Activated CD4-positive, alpha-beta T cell treated with anti-CD3 and anti-CD28 coated beads for 24 hours (primary cell): ENCODE results near the gene ICA1.
"Not testable (repeated sequence)": the region's sequence is repeated elsewhere in the genome, so short reads cannot be mapped to it uniquely, and the experiment has no call there.

ENCODE experiments used
- DNase-seq, 2 donors: peaks; one replicate each; pipeline ENCODE4 v3.0.0-alpha.2; 2020; ENCODE audit warnings: low read depth in 2 of 2

ICA1 gene

DNA sequence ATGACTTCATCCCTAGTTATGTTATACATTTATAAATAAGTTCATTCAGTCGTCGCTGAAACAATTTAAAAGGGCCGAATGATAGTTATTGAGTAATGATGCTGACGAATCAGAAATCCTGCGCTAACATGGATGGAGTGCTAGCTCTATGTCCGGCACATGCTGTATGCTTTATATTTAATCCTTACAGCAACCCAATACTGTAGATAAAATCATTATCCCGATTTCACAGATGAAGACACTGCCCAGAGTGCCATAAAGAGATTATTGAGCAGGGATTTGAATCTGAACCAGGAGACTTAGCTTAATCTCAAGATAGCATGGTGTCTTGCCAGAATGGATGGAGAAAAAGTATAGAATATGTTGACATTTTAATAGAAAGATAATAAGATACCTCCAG, 1.1 kb upstream of the ICA1 start:
- no peak for DNase-seq

- peak in 1 of 2 donors; percentile 17 for DNase-seq
These were observed 884 bp downstream of the ICA1 start for GRCh38 chr7:8260871-8261694.

DNA sequence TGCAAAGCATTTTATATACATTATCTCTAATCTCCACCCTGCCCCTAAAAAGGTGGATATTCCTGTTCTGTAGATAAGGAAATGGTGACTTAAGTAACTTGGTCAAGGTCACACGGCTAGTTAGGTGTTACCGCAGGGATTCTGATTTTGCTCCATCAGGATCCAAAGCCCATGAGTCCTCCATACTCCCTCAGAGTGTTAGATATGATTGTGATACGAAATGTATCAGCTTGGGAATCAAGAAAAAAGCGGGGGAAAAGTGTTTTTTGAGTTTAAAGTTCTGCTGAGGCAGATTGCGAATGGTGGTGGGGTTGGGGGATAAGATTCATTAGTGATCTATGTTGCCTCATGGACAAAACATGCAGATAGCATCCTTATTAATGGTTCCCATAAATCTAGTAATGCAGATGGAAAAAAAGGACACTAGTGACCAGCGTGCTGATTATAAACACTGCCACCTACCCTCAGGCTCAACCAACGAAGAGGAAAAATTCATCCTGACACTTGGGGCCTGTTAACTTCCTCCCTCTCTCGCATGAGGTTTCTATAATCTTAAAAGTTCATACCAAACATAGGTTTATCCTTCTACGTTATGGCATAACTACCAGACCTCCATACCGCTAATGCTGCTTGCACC, 2.3 kb downstream of the ICA1 start:
- DNase-seq = no peak

- DNase-seq = no peak
These were observed 3.2 kb downstream of the ICA1 start for GRCh38 chr7:8258734-8259133.

- DNase-seq = no peak
These were observed 3.8 kb downstream of the ICA1 start for GRCh38 chr7:8258166-8258565.

GRCh38 chr7:8255680-8256655, 6.0 kb downstream of the ICA1 start:
- DNase-seq = no peak

GRCh38 chr7:8254667-8255066, 7.3 kb downstream of the ICA1 start:
- no peak for DNase-seq

DNA sequence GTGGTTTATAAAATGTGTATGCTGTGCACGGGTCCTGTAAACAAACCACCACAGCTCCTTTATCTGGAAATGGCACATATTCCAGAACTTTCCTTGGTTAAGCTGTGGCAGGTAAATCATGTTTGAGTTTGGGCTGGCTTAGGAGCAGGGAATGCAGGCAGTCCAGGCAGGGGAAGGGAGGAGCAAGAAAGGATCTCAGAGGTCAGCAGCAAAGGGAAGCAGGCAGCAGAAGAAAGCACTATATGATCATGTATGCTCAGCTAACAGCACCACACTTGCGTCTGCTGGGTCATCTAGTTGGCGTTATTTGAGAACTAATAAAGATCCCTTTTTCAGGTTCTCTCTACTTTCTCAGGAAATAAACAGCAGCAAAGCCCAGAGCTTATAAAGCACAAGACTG, 7.8 kb downstream of the ICA1 start:
- DNase-seq = no peak

DNA sequence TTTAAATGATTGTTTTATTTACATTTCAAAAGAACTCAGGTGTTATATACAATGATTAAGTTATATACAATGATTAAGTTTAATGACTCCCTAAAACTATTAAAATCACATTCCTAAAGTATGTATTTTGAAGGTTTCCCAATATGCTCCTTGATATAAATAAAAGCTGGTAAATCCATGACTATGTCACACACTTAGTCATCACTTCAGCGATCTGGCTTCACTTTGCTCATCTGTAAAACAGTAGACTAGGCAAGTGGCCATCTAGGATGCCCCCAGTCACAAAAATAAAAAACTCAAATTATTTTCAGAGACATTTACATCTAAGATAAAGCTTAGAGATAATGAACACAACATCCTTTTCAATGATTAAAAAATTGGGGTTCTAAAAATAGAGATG, 10.8 kb downstream of the ICA1 start:
- no peak for DNase-seq

GRCh38 chr7:8250547-8250946, 11.4 kb downstream of the ICA1 start:
- no peak for DNase-seq

DNA sequence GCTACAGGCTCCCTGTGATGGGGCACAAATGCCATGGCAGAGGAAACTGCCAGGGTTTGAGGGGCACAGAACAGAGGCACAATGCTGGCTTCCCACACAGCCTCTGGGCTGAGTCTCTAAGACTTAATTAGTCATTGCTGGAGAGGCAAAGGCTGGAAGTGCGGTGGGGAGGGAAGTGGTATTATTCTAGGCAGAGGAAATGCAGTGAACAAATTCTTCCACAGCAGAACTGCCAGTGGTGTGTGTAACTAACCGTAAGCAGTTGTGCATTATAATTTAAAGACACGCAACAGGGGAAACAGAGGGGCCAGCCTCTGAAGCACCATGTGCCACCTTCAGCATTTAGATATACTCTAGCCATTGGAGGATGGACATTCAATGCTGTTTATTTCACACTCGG, 12.8 kb downstream of the ICA1 start:
- no peak for DNase-seq

GRCh38 chr7:8246020-8246419, 15.9 kb downstream of the ICA1 start:
- DNase-seq = no peak

GRCh38 chr7:8245032-8245431, 16.9 kb downstream of the ICA1 start:
- not testable (repeated sequence) for DNase-seq

- DNase-seq = not testable (repeated sequence)
These were observed 18.9 kb downstream of the ICA1 start for GRCh38 chr7:8243059-8243458.

GRCh38 chr7:8239702-8240362, 22.1 kb downstream of the ICA1 start:
- DNase-seq = not testable (repeated sequence)

GRCh38 chr7:8236780-8237407, 25.1 kb downstream of the ICA1 start:
- DNase-seq = no peak

GRCh38 chr7:8232999-8233847, 28.7 kb downstream of the ICA1 start:
- DNase-seq = no peak

DNA sequence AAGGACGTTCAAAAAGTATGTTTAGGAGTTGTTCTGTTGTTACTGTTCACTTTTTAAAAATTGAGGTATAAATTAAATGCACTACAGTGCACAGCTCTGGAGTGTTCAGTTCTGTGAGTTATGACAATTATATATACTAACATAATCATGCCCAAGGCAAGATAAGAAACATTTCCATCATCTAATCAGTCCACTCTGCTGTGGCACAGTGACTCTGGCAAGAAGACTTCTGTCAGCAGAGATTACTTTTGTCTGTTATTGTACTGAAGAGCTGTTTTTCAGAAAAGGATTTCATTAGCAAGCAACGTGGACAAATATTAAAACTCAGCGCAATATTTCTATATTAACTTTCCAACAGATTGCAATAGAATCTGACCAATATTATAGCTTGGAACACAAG, 32.0 kb downstream of the ICA1 start:
- no peak for DNase-seq

DNA sequence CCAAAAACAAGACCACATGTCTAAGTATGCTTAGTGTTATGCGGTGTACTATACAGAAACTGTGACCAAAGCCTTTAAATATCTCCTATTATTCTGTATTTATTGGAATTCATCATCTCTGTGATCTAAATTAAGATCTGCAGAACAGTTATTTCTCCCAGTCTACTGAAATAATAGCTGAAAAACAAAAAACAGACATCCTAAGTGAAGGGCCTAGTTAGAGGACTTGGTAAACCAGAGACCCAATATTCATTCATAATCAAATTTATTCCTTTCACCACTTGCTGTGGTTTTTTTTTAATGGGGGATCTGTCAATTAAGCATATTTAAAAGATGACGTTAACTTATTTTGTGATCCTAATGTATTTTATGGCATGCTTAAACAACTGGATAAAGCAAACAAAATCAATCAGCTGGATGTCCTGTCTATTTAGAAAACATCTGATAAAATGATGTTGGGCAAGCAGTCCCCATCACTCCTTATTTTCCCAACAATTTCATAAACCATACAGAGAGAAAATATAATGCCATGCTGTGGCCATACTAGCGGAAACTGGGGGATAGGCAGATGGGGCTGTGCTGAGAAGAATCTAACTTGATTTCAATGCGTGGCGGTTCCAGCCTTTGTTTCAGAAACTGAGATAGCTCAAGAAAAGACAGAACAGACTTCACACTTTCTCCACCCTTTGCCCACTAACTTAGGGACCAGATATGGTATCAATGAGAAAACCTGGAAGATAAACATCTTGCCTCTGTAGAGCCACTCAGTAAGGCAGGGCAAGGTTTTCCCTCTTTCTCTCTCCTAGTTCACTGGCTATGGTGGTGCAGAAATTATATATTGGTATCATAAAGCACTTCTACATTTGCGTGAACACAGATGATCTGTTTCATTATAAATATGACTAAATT, 32.9 kb downstream of the ICA1 start:
- DNase-seq = no peak
